ENCODE data around the gene SLC6A2.
A peak's percentile ranks its signal among the peaks of the same experiment; 100 is the strongest.
"Not testable (repeated sequence)": the region's sequence is repeated elsewhere in the genome, so short reads cannot be mapped to it uniquely, and the experiment has no call there.

The SLC6A2 gene

DNA sequence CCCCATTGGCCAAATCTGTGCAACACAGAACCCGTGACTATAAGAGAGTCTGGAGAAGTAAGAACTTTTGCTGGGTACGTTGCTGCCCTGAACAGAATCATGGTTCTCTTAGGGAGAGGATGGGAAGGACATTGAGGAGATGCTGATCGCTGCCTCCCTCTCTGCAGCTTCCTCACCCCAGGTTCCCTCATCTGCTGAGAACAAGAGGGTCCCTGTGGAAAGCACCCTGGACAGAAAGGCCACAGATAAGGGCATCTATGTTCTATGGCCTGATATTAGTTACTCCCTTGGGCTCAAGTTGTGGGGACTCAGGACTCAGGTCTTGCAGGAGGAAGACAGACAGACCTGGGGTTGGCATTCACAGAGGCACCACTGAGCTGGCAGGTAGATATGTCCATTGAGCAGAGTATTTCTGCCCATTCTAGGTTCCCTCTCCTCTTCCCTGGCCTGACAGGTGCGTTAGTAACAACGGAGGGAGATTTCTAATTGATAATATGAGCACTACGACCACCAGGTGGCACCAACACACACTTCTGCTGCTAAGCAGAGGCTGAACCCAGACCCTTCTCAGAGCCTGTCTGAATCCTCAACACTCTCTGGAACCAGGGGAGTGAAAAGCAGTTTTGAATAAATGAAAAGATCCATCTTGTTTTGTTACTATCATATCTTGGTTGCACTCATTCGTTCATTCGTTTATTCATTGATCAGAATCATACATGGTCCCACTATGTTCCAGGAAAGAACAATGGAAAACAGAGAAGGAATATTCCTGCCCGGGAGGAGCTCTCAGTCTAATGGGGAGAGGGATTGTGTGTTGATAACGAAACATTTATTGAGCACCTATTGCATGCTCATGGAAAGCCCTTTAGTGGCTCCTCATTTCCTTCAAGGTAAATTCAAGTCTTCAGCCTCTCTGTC, 56.4 kb downstream of the SLC6A2 start:
- peak; percentile 49 for DNase-seq (ENCODE audit: low spot score)

DNA sequence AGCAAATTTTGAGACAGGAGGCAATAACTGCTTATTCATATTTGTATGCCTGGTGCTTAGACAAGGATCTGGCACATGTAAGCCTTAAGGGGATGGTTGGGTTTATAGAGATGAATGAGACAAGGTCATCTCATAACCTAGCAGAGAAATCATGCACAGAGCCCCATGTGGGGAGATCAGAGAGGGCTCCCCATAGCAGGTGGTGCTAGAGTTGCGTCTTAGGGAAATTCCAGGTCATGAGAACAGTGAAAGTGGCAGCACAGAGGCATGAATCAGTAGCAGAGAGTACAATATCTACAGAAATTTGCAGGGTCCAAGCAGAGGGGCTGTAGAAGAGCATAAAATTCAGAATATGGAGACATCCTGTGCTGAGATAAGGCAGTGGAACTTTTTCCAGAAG, 57.3 kb downstream of the SLC6A2 start:
- DNase-seq (ENCODE audit: low spot score), result no peak

DNA sequence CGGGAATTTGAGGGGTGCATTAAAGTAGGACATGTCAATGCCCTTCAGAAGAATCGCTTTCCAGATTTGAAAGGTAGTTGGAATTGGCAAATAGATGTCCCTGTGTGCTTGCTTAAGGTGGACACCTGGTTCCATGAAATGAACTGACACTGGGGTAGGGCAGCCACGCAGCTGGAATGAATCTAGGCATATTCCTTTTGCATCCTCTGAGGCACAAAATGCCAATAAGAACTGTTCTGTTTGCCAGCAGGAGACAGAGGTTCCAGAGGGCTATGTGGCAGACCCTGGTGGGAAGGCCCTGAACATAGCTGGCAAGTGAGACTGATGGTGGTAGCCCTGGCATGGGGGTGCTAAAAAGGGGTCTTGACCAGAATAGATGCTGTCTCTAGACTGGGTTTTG, 61.5 kb downstream of the SLC6A2 start:
- no peak for DNase-seq (ENCODE audit: low spot score)

DNA sequence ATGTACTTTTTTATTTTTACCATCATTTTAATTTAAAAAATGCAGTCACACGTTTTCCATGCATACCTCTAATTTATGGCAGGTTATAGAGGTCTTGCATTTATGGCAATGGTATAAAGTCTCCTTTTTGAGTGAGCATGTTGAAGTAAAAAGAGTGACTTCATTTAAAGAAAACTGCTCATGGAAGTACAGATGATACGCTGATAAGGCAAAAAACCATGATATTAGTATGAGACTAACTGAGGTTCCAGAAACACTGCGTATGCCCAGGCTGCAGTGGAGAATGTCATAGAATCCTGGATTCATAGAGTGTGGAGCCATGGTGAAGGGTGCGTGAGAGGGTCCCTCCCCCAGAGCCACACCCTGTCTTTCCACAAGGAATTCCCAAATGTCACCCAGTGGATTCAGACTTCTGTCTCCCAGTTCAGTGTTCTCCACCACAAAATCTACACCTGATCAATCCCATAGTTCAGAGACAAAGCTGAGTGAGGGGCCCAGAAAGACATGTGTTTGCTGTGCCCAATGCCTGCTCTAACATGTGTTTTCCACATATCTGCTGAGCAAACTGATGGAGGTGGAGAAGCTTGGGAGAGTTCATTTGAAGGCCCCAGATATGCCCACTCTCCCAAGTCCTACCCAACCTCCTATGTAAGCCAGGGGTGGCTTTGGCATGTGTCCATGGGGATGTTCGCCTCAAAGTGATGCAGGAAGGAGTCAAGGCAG, 69.4 kb downstream of the SLC6A2 start:
- no peak for DNase-seq (ENCODE audit: low spot score)

DNA sequence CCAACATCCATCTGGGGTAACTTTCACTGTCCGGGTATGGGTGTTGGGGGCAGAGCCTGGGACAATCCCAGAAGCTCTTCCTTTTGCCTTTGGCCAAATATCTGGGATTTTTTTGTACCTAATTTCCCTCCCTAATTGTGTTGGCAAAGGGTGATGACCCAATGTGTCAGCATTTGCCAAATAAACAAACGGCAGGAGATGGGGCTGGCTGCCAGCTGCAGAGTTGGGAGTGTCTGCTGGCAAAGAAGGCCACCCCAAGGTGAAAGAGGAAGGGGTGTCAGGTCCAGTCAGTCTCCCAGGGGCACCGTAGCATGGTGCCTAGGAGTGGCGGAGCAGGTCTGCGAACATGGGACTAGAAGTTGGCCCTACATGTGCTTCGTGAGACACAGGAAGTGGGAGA, 73.0 kb downstream of the SLC6A2 start:
- no peak for DNase-seq (ENCODE audit: low spot score)

DNA sequence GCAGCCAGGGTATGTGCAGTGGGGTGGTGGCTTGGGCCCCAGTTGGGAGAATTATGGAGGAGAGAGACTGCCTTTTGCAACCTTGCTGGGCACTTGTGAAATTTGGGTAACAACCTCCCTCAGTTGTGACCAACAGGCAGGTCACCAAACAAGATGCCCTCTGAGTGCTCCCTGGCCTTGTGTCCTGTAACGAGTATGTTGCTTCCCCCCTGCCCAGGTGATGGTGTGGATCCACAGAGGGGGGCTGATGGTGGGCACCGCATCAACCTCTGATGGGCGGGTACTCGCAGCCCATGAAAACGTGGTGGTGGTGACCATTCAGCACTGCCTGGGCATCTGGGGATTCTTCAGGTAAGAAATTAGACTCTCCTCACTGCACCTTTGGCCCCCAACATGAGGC, 74.3 kb downstream of the SLC6A2 start:
- no peak for DNase-seq (ENCODE audit: low spot score)

DNA sequence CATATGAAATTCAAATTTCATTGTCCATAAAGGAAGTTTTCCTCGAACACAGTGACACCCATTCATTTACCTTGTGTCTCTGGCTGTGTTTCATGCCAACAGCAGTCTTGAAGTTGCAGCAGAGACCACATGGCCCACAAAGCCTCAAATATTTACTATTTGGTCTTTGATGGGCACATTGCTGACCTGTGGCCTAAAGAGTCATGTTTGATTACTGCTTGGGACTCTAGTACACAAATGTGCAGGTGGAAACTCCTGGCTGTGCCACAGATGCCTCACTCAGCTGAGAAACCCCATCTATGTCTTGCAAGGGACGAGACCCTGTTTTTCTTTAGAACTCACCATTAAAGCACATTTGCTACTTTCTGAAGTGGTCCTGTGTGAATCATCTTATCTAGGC, 76.7 kb downstream of the SLC6A2 start:
- DNase-seq (ENCODE audit: low spot score), result no peak

DNA sequence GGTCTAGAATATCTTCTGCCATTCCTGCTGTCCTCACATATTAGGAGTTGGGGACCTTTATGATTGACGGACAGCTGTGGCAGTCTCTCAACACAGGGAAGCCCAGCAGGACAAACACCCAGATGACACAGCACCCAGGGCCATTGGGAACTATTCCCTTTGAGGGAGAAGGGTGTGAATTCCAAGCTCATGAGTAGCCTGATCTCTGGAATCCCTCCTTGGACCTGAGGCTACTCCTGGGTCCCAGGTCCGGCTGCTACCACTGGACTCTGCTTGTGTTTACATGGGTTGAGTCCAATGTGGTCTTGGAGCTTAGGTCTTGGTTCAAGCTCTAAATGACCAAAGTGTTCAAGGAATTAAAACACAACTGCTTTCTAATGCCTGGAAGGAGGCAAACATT, 78.9 kb downstream of the SLC6A2 start:
- no peak for DNase-seq (ENCODE audit: low spot score)

DNA sequence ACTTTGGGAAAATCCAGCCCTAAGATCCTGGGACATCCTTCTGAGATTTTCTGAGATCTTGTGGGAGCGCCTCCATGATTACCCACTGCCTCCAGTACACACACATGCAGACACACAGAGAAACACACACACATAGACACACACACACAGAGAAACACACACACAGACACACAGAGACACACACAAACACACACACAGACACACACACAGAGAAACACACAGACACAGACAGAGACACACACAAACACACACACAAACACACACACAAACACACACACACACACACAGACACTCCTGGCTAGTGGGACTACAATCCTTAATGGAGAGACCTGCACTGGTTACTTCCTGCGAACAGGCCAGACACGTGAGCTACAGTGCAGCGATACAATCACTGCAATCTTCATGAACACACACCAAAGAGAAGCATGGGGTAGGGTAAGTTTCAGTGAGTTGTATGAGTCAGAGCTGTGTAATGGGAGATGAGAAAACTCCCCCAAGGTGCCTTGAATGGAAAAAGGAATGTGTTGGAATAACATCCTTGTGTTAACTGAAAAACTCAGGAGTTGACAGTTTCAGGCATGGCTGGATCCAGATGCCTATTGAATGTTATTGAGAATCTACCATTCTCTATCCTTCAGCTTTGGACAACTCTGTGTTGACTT, 79.5 kb downstream of the SLC6A2 start:
- no peak for DNase-seq (ENCODE audit: low spot score)

DNA sequence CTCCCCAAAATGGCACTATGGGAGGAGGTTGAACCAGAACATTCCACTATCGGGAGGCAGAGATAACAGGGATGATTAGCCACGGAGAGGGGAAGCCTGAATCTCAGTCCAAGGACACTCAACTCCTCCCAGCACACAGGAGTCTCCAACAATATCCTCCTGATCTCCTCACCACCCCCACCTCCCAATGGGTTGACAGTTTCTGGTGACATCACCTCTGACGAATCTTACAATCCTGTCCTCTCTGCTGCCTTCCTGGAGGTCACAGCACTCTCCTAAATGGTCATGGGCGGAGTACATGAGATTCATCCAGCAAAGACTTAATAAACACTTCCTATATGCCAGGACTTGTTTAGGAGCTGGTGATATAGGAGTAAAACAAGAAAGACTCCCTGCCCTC, 80.9 kb downstream of the SLC6A2 start:
- no peak for DNase-seq (ENCODE audit: low spot score)

DNA sequence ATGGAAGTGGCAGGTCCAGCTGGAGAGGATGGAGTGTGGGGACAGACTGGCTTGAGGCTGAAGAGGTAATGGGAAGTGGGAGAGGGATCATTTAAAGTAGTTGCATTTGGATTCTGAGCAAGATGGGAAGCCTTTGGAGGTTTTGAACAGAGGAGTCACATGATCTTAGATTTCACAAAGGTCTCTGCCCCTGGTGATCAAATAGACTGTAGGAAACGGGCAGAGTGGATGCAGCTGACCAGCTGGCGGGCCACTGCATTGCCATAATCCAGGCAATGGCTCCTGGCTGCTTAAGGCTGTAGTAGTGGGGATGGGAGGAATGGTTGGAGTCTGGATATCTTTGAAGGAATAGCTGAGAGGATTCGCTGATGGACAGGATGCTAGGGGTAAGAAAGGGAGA, 81.5 kb downstream of the SLC6A2 start:
- no peak for DNase-seq (ENCODE audit: low spot score)

DNA sequence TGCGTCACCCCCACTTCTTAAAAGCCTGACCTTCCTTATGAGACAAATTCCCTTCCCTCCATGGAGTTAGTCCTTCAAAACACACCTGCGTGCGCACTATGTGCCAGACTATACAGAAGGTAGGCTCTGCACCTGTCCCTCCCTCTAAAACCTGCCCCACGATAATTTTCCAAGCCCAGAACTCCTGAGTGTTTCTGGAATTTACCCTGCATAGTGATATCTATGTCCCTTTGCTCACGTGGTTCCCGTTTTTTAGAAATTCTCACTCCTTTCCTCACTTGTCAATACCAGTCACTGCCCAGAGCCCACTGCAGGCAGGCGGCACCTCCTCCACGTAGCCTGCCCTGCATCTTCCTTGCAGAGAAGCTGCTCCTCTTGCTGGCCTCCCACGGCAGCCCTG, 82.2 kb downstream of the SLC6A2 start:
- DNase-seq (ENCODE audit: low spot score), result no peak

DNA sequence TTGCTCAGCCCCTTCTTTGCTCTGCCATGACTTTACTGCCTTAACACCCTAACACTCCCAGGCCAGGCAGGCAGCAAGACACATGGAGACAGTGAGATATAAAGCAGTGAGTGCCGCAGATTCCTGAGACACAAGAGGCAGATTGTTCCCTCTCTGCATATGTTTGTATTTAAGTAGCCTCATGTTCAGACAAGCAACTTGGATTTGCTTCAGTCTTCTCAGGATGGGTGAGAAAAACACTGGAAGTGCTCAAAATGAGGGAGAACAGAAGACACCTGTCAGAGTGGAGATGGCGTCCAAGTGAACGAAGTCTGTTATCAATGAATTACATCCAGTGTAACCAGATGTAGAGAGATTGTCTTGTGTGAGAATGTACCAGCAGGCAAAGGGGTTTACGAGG, 90.3 kb downstream of the SLC6A2 start:
- DNase-seq (ENCODE audit: low spot score), result no peak

DNA sequence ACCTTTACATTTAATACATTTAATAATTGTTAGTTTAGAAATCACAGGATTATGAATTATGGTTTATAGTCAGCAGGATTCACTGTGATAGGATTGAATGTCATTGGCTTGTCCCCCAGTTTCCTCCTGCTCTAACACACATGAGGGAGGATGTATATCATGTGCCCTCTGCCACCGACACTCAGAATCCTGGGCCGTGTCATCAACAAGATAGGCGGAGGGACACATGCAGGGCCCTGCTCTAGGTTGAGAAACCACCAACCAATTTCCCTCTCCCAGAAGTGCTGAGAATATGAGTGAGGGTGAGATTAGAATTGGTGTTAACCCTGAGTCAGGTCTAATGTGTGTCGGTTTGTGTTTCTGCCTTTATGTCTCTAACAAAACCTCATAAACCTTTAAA, 92.0 kb downstream of the SLC6A2 start:
- no peak for DNase-seq (ENCODE audit: low spot score)

DNA sequence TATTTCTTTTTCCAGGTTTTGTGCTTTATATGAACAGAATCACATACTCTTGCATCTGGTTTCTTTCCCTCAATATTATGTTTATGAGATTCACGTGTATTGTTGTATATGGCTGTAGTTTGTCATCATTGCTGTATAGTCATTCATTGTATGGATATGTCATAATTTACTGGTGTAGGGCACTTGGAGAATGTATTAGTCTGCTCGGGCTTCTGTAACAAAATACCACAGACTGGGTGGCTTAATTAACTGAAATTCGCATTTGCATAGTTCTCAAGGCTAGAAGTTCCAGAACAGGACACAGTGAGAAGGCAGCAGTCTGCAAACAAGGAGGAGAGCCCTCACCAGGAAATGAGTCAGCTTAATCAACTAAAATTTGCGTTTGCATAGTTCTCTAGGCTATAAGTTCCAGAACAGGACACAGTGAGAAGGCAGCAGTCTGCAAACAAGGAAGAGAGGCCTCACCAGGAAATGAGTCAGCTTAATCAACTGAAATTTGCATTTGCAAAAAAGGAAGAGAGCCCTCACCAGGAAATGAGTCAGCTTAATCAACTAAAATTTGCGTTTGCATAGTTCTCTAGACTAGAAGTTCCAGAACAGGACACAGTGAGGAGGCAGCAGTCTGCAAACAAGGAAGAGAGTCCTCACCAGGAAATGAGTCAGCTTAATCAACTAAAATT, 96.8 kb downstream of the SLC6A2 start:
- not testable (repeated sequence) for DNase-seq (ENCODE audit: low spot score)

DNA sequence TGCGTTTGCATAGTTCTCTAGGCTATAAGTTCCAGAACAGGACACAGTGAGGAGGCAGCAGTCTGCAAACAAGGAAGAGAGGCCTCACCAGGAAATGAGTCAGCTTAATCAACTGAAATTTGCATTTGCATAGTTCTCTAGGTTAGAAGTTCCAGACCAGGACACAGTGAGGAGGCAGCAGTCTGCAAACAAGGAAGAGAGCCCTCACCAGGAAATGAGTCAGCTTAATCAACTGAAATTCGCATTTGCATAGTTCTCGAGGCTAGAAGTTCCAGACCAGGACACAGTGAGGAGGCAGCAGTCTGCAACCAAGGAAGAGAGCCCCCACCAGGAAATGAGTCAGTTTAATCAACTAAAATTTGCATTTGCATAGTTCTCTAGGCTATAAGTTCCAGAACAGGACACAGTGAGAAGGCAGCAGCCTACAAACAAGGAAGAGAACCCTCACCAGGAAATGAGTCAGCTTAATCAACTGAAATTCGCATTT, 97.4 kb downstream of the SLC6A2 start:
- not testable (repeated sequence) for DNase-seq (ENCODE audit: low spot score)
